SH-SY5Y (cell line): ENCODE results near the gene ARHGAP5.

Source experiments
- GATA2 ChIP-seq: IDR thresholded peaks from 2 replicates; pipeline ENCODE4 v1.6.1; 2011; ENCODE audit warnings: mild to moderate bottlenecking, low read depth, low read length
- GATA3 ChIP-seq: IDR thresholded peaks from 2 replicates; pipeline ENCODE4 v1.6.1; 2011; ENCODE audit warnings: low read depth, mild to moderate bottlenecking, low read length, moderate library complexity

The ARHGAP5 gene

DNA sequence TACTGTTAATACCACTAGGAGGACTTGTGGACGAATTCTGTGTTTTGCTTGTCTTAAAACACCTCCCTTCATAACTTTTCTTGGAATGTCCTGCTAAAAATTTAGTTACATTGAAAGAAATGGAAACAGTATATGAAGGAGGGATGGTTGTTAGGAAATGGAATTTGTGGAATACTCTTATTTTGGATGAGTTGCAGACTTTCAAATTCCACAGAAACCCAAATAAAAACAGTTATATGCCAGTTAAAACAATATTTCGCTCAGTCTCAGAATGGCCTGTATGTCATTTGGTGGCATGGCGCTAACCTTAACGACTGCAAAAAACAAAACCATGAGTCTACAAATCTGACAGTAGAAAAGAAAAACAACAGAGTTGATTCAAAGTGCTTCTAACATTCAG is 12.2 kb upstream of the ARHGAP5 start:
- no peak for TF ChIP-seq GATA3
- TF ChIP-seq GATA2 = no peak

DNA sequence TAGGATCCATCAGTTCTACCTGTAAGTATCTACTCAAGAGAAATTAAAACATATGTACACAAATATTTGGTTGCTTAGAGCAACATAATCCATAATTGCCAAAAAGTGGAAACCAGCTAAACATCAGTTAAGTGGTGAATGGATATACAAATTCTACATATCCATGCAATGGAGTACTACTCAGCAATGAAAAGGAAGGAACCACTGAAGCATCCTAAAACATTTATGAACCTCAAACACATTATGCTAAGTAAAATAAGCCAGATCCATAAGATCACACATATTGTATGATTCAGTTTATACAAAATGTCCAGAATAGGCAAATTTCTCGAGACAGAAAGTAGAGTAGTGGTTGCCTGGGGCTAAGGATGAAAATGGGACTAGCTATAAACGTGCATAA is 8.4 kb upstream of the ARHGAP5 start:
- TF ChIP-seq GATA3 (no peak), GATA2 (no peak)

DNA sequence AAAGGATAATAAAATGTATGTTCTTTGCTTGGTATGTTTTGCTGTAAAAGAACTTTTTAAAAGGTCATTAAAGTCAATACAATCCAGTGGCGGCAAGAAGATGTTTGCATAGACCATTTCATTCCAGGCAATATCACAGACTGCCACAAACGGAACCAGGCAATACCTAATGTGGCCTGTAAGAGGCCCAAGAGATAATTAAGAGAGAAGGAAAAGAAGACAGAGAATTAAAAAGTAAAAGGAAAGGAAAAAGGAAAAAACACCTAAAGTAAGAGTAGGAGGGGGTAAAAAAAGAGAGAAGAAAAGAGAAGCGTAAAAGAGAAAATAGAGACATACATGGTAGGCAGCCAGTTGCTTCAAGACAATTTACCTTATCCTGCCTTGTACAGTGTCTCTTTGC is 6.8 kb upstream of the ARHGAP5 start:
- TF ChIP-seq GATA3 (no peak), GATA2 (no peak)

DNA sequence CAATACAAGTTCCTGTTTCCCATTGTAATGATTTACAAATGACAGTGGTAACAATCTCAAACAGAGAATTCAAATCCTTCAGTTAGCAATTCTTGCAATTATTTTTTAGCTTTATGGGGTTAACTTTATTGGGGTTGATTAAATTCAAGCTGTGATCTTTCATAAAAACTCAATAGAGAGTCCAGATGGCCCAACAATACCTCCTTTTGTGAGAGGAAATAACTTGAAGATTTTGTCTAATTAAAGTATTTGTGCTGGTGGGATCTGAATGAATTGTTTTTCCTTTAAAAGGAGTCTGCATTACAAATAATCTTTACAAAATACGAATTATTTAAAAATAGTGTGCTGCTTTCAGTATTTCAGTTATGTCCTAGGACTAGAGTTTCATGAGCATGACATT is 4.4 kb upstream of the ARHGAP5 start:
- TF ChIP-seq GATA2 (no peak), GATA3 (no peak)

DNA sequence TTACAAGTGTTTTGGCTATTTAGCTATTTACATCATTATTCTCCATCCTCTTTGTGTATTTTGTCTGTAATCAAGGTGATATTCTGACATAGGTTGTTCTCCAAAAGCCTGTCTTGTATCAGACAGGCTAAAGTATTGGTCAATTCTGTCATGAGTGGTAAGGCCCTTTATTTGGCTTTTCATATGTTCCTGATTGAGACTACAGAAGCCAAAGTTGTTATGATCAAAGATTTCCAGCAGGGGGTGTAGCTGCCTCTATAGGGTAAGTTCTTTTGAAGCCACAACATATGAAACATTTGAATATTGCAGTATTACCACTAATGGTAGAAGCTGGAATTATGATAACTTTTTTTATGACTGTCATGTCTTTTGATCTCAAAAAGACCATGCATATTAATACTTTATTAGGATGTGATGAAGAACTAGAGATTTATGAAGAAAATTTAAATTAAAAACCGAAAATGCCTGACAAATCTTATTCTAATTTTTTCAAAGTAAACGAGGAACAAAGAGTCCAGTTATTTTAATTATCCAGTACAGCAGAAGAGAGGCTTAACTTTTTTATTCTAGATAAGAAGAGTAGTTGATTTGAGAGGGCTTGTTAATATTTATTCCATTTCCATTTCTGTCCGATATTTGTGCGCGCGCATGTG is 3.4 kb upstream of the ARHGAP5 start:
- TF ChIP-seq GATA3 (no peak), GATA2 (no peak)

DNA sequence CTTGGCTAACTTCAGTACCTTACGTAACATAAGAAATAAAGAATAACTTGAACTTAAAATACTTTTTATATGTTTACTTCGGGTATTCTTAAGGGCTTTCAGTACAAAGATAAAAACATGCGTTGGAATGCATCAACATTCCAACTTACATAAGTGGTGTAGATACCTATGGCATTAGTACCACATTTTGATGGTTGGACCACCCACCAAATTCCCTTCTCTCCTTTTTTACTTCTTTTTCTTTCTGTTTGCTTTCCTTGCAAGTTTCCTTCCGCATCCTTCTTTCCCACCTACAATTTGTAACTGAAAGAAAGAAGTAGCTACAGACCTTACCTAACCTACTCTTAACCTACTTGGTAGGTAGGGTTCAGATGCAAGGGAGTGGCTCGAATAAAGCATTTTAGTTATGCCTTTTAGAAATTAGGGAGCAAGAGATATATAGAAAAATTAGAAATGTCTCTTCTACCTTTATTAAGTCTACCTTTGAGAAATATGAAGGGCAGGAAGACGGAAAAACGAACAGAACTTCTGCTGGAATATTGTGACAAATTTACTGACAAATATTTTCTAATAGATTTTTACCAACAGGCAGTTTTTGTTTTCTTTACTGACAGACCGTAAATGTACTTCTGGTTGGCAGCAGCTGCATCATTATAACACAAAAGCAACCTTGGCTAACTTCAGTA is 2.1 kb upstream of the ARHGAP5 start:
- TF ChIP-seq GATA3 = no peak

DNA sequence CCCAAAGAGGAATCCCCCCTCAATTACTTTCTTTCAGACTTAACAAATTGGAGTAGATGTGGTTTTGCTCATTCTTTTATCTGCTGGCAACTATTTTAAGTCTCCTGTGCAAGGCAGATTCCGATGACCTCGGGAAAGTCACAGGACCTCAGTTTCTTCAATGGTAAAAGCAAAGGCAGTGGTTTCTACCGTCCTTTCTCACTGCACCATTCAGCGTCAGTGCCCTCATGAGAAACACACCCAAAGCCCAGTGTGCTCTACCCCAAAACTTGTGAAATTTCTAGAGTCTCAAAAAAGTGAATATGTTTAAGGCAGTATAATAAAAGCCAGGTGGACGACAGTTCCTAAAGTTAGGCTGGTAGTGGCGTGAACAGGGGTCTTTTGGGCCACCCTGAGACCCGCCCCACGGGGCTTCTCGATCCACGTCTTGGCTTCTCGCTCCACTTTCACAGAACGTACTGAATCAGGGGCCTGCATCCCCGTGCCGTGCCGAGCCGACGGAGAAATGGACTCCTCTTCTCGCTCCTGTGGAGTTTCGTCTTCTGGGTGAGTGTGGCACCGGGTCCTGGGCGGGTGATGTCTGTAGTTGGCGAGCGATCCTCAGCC is 1.3 kb upstream of the ARHGAP5 start:
- TF ChIP-seq GATA3 (no peak), GATA2 (no peak)

DNA sequence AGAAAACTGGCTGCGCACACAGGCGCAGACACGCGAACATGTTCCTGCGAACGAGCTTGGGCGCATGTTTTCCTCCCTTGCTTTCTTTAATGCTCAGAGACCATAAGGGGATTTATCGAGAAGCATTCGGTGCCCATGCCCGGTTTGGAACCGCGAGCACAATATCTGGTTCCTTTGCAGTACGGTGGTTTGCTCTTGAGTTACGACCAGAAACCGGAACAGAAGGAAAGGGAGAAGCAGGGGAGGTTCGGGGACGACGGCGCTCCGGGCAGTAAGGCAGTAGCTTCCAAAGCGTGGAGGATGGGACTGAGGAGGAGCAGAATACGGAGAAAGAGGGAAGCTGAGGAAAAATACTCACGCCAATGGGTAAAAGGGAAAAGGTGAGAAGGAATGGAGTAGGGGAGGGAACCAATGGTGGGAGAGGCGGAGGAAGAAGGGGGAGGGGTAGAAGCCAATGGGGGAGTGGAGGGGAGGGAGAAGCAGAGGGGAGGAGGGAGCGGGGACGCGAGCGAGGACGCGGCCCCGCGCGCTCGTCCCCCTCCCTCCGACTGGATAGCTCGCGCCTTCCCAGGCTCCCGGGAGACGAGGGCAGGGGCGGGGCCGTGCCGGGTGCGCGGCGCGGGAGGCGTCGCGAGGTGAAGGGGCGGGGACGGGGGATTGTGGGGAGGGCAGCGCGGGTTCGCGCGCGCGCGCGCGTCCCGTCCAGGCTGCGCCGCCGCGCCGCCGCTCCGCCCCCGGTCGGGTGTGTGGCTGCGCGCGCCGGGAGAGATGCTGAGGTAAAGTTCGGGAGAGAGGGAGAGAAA is 625 bp upstream of the ARHGAP5 start:
- TF ChIP-seq GATA2 = no peak
- TF ChIP-seq GATA3 = no peak

DNA sequence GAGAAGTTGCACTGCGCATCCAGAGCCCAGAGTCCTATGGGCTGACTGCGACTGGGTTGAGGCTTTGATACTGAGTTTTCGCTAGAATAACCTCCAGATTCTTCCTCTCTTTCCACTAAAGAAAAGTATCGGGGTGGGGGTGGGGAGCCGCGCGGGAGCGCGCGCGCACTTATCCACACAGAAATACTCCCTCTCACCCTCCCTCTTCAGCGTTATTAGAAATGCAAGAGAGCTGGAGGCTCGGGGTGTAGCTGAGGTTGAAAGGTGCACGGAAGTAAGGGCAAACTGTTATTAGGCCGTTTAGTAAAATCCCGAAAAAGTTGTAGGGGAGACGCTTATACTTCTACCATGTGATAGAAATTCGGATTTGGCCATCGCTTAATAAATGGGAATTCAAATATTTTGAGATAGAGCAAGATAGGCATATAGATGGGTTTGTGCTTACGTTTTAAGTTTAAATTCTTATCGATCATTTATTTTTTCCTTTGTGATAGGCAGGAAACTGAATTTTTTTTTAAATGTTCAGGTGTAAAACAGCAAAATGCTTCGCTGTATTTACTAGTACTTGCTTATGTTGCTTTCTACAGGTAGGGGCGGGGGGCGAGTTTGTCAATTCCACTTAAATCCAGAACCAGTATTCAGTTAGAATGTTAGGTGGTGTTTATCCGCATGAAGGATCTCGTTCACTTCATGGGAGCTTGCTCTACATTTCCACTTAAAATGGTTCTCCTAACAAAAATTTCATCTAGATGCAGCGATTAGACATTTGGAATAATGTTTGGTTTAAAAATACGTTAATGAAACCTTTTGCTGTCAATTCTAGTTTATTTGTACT is 1.1 kb downstream of the ARHGAP5 start:
- TF ChIP-seq GATA2 = no peak
- no peak for TF ChIP-seq GATA3

DNA sequence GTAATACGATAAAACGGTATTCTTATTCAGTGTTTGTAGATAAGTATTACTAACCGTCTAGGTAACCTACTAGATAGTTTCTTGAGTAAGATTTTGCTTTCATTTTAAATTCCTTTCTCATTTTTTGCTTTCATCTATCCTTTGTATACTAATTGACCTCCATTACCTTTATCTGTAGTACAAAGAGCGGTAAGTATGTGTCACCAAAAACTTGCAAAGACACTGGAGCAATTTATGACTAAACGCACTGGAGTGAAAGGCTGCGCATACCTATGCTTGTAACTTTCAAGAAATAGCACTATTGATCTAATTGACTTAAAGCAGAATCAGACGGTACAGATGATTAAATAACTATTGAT is 1.7 kb downstream of the ARHGAP5 start:
- no peak for TF ChIP-seq GATA2
- TF ChIP-seq GATA3 = no peak

DNA sequence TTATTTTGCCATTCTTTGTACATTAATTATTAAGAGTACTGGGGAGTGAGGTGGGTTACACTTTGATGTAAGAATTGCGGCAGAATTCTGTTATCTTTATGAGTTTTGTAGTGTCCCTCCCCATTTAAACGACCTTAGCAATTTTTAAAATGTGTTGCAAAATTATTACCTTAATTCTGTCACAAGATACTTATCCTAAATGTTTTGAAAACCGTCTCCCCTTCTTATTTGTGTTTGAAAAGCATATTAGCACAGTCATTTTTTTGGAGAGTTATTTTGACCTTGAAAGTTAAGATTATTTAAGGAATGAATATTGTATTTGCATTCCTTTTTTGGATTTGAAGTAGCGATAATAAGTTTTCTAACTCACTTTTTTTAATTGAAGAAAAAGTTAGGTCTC is 2.2 kb downstream of the ARHGAP5 start:
- TF ChIP-seq GATA3 (no peak), GATA2 (no peak)

DNA sequence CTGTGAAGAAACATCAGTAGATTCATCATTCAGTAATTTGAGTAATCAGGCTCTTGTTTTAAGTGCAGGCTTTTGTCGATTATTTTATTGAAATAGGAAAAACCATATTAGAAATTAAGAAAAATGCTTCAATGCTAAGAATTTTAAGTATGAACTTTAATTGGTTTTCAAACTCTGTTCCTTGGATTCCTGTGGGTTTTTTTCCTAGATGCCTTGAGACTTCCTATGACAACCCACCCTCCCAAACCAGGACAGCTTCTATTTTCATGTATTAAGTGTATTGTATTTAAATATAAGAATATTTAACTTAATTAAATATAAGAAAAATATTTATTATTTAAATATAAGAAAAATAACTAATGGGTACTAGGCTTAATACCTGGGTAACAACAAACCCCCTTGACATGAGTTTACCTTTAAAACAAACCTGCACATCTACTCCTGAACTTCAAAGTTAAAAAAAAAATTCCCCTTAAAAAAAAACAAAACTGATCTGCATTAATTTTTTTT is 3.0 kb downstream of the ARHGAP5 start:
- TF ChIP-seq GATA2 = no peak
- TF ChIP-seq GATA3 = no peak

DNA sequence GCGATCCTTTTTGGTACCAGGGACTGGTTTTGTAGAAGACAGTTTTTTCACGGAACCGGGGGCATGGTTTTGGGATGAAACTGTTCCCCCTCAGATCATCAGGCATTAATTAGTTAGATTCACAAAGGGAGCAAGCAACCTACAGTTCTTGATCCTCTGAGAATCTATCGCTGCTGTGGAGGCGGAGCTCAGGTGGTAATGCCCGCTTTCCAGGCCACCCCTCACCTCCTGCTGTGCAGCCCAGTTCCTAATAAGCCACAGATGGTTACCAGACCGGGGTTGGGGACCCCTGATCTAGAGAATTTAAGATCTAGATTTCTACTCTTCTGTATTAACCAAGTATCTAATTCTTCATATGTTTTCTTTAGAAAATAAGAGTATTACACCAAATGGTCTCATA is 4.8 kb downstream of the ARHGAP5 start:
- no peak for TF ChIP-seq GATA2
- TF ChIP-seq GATA3 = no peak

DNA sequence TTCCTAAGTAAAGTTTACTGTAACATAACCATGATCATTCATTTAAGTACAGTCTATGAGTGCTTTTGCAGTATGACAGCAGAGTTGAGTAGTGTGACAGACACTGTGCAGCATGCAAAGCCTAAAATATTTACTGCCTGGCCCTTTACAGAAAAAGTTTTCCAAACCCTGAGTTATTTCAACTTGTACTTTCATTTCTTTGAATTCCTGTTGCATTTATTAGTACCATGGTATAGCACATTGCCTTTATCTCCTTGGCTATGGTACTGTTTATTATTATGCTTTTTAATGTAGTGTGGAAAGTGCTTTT is 6.2 kb downstream of the ARHGAP5 start:
- TF ChIP-seq GATA2 (no peak), GATA3 (no peak)
